Activated naive CD8-positive, alpha-beta T cell treated with anti-CD3 and anti-CD28 coated beads, Interleukin-2, amount 10 ng/mL, durations not matched to agents 7 days and 5 days (primary cell): ENCODE measurements around the gene MALAT1. TPM values are rescaled to one million over a fixed set of nuclear protein-coding genes. Genes with fewer than 3 reads are reported as not detected.
A peak's percentile ranks its signal among the peaks of the same experiment; 100 is the strongest.

Source experiments
- ATAC-seq: fragments of 150-1000 bp; cut with Tn5 transposase; one replicate; pipeline ENCODE4 v1.10.0; 2021; ENCODE audit warnings: low read depth, moderate library complexity
- POLR2A ChIA-PET: fragments of 350-600 bp; sonication (Branson Sonifier 250); formaldehyde crosslinking; loops from one replicate; lab custom pipeline; 2021; ENCODE audit warnings: antibody characterized with exemption; lab: Charles Lee
- DNase-seq: peaks from one replicate; pipeline ENCODE4 v3.0.0; 2021
- H3K27ac Mint-ChIP-seq: one replicate; pipeline ENCODE4 v1.8.0; 2022; ENCODE audit warnings: mild to moderate bottlenecking, mixed read lengths
- H3K27me3 Mint-ChIP-seq: one replicate; pipeline ENCODE4 v1.8.0; 2022; ENCODE audit warnings: mild to moderate bottlenecking, moderate library complexity, mixed read lengths
- H3K36me3 Mint-ChIP-seq: one replicate; pipeline ENCODE4 v1.8.0; 2021; ENCODE audit warnings: mild to moderate bottlenecking, mixed read lengths
- H3K4me1 Mint-ChIP-seq: one replicate; pipeline ENCODE4 v1.8.0; 2021; ENCODE audit warnings: mixed read lengths
- H3K4me3 Mint-ChIP-seq: one replicate; pipeline ENCODE4 v1.8.0; 2022; ENCODE audit warnings: mild to moderate bottlenecking, moderate library complexity, mixed read lengths
- H3K9me3 Mint-ChIP-seq: one replicate; pipeline ENCODE4 v1.8.0; 2021; ENCODE audit warnings: mixed read lengths
- total RNA-seq, 2 experiments: library from RNA; stranded (reverse); gene quantifications; one replicate each; pipeline ENCODE4 v1.2.3, GENCODE V29; 2021

MALAT1 gene
- total RNA-seq, 2 experiments from 2014 or later, result 13,719 to 14,448 TPM

DNA sequence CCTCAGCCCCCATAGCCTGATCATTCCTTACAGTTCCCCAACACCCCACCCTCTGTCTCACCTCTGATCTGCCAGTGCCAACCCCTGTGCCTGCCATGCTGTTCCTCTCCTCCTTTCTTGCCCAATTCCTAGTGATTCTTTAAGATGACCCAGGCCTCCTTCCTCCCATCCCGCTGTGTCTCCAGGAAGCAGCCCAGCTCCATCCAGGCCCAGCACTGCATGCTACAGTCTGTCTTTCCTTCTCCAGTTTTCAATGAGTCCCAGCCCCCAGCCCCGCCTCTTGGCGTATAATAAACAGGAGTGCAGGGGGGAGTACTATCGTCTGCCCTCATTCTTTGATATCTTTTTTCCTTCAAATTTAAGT, 47.0 kb downstream of the MALAT1 start:
- POLR2A ChIA-PET, result interaction anchor here (1.2 to 4.6 kb wide), 6 partner anchors 15 to 67 kb away, joined by 4 to 42 read pairs (median 9); partner anchors contain the start of genes FAM89B and ZNRD2

DNA sequence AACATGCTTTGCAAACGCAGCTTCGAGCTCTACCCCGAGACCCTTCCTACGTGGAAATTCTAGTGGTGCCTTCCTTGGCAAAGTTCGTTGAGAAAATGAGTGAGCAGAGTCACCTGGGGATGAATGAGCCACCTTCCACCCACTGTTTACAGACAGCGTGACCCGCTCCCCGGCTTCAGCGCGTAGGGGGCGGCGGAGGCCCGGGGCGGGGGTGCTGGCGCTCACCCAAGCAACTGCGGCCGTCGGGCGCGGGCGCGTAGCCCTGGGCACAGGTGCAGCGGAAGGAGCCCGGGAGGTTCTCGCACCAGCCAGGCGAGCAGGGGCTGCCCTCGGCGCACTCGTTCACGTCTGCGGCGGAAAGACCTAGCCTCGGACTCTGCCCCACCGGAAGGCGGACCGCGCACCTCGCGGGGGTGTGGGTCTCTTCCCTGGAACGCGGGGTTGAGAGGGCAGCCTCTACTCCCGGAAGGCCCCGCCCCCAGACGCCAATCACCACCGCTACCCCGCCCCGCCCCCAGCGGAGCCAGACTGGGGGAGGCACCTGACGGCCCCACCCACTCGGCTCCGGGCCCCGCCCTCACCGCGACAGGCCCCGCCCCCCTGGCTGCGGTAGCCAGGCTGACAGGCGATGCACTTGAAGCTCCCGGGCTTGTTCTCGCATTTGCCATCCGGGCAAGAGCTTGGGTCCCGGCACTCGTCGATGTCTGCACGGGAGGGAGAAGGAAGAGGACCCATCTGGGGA, 47.5 kb downstream of the MALAT1 start:
- H3K4me1 Mint-ChIP-seq, result peaks cover 28% of the 10 kb centered on the region

More for the DNA sequence above, 47.0 kb downstream of the MALAT1 start:
- Mint-ChIP-seq H3K27me3 (no peaks in the 10 kb centered on the region), H3K36me3 (peaks cover 19% of the 10 kb centered on the region), H3K4me1 (peaks cover 28% of the 10 kb centered on the region), H3K9me3 (no peaks in the 10 kb centered on the region), H3K27ac (peak overlapping the region; percentile 76), H3K4me3 (peak overlapping the region; percentile 80)
- ATAC-seq (no peak), DNase-seq (no peak)

DNA sequence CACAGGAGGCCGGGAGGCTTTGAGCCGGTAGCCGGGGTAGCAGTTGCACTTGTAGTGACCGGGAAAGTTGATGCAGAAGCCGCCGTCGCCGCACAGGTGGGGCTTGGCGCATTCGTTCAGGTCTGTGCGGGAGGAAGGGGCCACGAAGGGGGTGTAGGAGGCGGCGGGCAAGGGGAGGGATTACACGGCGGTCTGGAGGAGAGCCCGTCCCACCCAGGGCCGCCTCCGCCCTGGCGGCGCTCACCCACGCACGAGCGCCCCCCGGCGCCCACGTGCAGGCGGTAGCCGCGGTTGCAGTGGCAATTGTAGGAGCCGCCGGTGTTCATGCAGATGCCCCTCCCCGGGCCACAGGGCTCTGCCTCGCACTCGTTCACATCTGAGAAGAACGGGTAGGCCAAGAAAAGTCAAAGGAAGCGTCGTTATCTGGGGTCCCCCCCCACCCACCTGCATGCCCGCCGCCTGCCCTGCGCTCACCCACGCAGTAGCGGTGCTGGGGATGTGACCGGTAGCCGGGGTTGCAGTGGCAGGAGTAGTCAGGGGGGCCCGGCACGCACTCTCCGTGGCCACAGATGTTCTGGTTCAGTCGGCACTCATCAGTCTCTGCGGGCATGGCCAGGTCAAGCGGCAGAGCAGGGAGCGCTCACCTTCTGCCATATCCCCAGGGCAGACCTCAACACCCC, 48.7 kb downstream of the MALAT1 start:
- POLR2A ChIA-PET, result interaction anchor here (1.1 to 4.6 kb wide), 8 partner anchors 10 to 142 kb away, joined by 3 to 42 read pairs (median 4); partner anchors contain the start of genes FAM89B, MALAT1 and ZNRD2
- Mint-ChIP-seq H3K9me3 (no peaks in the 10 kb centered on the region), H3K36me3 (peaks cover 31% of the 10 kb centered on the region), H3K27ac (peak overlapping the region; percentile 60), H3K4me3 (peak overlapping the region; percentile 80), H3K27me3 (no peaks in the 10 kb centered on the region), H3K4me1 (peaks cover 39% of the 10 kb centered on the region)
- no peak for ATAC-seq
- DNase-seq, result peak; percentile 45

More for the DNA sequence above, 47.5 kb downstream of the MALAT1 start:
- H3K36me3 Mint-ChIP-seq, result peaks cover 25% of the 10 kb centered on the region
- ATAC-seq (peak; percentile 81), DNase-seq (peak; percentile 100)
- H3K27me3 Mint-ChIP-seq, result no peaks in the 10 kb centered on the region
- H3K27ac Mint-ChIP-seq, result peak overlapping the region; percentile 83
- peak overlapping the region; percentile 80 for H3K4me3 Mint-ChIP-seq
- no peaks in the 10 kb centered on the region for H3K9me3 Mint-ChIP-seq
- POLR2A ChIA-PET, result interaction anchor here (0.5 to 4.6 kb wide), 16 partner anchors 9 to 575 kb away, joined by 3 to 42 read pairs (median 4); partner anchors contain the start of genes FAM89B, MALAT1, RELA and ZNRD2

DNA sequence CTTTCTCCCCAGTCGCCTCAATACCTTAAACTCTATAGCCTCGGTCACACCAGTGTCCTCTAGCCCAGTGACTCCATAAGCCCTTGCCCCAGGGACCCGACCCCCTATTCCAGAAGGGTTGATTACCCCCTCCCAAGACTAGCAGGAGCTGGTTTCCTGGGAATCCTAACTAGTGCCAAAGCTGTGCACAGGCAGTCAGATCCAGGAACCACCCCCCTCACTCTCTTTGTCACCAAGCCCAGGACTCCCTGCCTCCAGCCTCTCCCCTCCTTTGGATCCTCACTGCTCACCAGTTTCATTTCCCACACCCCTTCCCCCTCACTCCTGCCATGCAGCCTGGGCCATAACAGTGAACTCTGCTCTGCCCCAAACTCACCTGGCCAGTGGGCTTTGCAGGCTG, 49.5 kb downstream of the MALAT1 start:
- Mint-ChIP-seq H3K27ac (peak overlapping the region; percentile 60), H3K4me1 (peaks cover 43% of the 10 kb centered on the region), H3K27me3 (no peaks in the 10 kb centered on the region), H3K4me3 (peak overlapping the region; percentile 48), H3K9me3 (no peaks in the 10 kb centered on the region), H3K36me3 (peaks cover 31% of the 10 kb centered on the region)
- POLR2A ChIA-PET, result interaction anchor here (1.1 to 1.9 kb wide), 3 partner anchors 17 to 46 kb away, joined by 3 to 10 read pairs (median 3); partner anchors contain the start of gene ZNRD2
- ATAC-seq (no peak), DNase-seq (peak; percentile 24)

DNA sequence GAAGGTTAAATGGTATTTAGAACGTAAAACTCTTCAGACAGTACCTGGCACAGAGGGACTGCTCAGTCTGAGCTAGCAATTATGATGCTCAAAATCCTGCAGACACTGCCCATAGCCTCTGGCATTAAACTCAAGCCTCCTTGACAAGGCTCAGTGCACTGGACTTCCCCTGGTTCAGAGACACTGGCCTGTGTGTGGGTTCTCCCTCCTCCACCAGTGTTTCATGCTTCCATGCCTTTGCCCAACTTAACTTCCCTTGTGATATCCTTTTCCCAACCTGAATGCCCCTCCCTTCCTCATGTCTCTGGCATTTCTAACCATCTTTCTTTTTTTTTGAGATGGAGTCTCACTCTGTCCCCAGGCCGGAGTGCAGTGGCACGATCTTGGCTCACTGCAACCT, 50.3 kb downstream of the MALAT1 start:
- Mint-ChIP-seq H3K9me3 (no peaks in the 10 kb centered on the region), H3K4me1 (peaks cover 43% of the 10 kb centered on the region), H3K27ac (no peak overlapping the region), H3K36me3 (peaks cover 31% of the 10 kb centered on the region), H3K27me3 (no peaks in the 10 kb centered on the region), H3K4me3 (no peak overlapping the region)
- DNase-seq (no peak), ATAC-seq (no peak)
- POLR2A ChIA-PET, result interaction anchor here (0.6 to 1.9 kb wide), 3 partner anchors 10 to 21 kb away, joined by 3 to 10 read pairs (median 4); partner anchors contain the start of gene ZNRD2

DNA sequence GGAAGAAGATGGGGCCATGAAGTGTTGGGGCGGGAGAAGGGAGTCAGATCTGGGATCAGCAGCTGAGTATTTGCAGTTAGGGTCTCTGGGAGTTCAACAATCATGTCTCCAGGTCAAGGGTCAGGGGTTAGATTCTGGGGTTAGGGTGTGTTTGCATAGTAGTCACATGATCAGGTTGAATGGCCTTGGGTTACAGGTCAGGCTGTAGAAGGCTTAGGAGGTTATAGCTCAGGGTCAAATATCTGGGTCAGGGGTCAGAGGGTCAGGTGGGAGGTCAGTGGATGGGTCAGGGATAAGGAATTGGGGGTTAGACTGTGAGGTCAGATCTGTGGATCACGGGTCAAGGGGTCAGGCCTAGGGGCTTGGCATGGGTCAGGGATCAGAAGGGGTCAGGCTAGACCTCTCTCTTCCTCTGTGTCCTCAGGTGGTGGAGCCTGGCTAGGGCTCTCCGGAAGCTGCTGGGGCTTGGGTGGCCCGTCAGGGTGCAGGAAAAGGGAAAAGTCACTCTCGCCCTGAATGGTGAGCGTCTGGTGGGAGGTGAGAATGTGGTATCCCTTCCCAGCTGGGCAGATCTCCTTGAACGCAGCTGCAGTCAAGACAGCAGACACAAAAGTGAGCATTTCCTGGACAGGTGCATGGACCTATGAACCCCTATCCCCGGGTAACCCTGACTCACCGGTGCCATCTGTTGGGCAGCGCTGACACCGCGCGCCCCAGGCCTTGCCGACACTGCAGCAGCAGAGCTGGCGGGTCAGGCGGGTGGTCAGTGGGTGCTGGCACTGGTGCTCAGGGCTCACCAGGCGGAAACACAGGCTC, 52.9 kb downstream of the MALAT1 start:
- Mint-ChIP-seq H3K4me3 (no peak overlapping the region), H3K4me1 (peaks cover 57% of the 10 kb centered on the region), H3K27ac (peak overlapping the region; percentile 30), H3K36me3 (peaks cover 29% of the 10 kb centered on the region), H3K9me3 (no peaks in the 10 kb centered on the region), H3K27me3 (no peaks in the 10 kb centered on the region)
- POLR2A ChIA-PET, result interaction anchor here (1.0 to 3.7 kb wide), 9 partner anchors 10 to 130 kb away, joined by 3 to 34 read pairs (median 6); partner anchors contain the start of genes FAM89B, SCYL1 and ZNRD2
- DNase-seq (peak; percentile 74), ATAC-seq (peak; percentile 29)

DNA sequence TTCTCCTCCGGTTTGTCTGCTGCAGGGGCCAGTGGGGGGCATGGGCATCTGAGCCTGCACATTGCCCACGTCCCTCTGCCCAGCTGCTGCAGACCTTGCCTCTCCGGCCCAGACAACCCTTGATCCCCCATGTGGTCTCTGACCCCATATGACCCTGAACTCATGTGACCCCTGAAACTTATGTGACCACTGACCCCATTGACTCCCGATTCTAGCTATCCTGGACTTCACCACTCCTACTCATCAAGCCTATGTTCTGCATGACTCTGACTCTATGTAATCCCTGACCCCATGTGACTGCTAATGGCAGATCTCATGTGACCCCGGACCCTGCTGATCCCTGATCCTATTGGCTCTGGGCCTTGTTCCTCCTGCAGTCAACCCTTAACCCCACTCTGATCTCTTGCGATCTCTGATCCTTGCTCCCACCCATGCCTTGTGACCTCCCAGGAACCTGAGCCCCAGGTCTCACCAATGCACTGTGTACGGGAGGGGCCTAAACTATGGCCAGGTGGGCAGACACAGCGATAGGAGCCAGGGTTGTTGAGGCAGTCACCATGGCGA, 53.6 kb downstream of the MALAT1 start:
- DNase-seq, result no peak
- peaks cover 59% of the 10 kb centered on the region for H3K4me1 Mint-ChIP-seq
- H3K27ac Mint-ChIP-seq, result peak overlapping the region; percentile 30
- H3K9me3 Mint-ChIP-seq, result no peaks in the 10 kb centered on the region
- peaks cover 29% of the 10 kb centered on the region for H3K36me3 Mint-ChIP-seq
- POLR2A ChIA-PET, result interaction anchor here (0.9 to 3.7 kb wide), 12 partner anchors 10 to 131 kb away, joined by 3 to 34 read pairs (median 6); partner anchors contain the start of genes EHBP1L1, FAM89B, PCNX3 and SCYL1
- H3K4me3 Mint-ChIP-seq, result peak overlapping the region; percentile 1
- H3K27me3 Mint-ChIP-seq, result no peaks in the 10 kb centered on the region
- no peak for ATAC-seq

DNA sequence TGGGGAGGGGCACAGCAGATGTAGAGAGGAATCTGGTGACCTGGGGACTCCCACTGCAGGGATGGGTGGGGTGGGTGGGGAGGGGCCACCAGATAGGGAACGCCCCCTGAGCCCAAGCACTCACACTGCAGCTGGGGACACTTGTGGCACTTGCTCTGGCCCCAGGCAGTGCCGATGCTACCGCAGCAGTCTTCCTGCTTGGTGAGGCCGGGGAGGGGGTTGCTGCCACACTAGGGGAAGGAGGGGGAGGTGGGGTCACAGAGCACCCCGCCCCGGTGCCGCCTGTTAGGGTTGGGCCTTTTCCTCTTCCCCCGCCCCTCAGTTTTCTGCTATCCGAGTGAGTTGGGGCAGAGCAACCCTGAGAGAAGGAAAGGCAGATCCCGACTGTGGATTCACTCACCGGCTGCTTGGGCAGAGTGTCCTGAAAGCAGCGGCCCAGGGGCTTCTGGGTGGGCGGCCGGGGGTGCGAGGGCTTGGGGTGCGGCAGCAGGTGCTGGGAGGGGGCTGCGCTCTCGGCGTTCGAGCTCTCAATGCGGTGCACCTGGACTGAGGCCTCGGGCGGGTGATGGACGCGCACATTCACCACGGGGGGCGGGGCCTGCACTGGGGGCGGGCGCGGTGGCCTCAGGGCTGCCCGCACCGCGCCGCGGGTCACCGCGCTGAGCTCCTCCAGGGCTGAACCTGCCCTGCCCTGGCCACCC, 54.6 kb downstream of the MALAT1 start:
- Mint-ChIP-seq H3K27ac (peak overlapping the region; percentile 74), H3K4me3 (peak overlapping the region; percentile 56), H3K36me3 (peaks cover 23% of the 10 kb centered on the region), H3K4me1 (peaks cover 51% of the 10 kb centered on the region), H3K9me3 (no peaks in the 10 kb centered on the region), H3K27me3 (no peaks in the 10 kb centered on the region)
- DNase-seq, result peak; percentile 84
- ATAC-seq, result peak; percentile 77
- POLR2A ChIA-PET, result interaction anchor here (0.9 to 3.7 kb wide), 9 partner anchors 9 to 62 kb away, joined by 3 to 34 read pairs (median 7); partner anchors contain the start of genes EHBP1L1, FAM89B, PCNX3 and SCYL1

DNA sequence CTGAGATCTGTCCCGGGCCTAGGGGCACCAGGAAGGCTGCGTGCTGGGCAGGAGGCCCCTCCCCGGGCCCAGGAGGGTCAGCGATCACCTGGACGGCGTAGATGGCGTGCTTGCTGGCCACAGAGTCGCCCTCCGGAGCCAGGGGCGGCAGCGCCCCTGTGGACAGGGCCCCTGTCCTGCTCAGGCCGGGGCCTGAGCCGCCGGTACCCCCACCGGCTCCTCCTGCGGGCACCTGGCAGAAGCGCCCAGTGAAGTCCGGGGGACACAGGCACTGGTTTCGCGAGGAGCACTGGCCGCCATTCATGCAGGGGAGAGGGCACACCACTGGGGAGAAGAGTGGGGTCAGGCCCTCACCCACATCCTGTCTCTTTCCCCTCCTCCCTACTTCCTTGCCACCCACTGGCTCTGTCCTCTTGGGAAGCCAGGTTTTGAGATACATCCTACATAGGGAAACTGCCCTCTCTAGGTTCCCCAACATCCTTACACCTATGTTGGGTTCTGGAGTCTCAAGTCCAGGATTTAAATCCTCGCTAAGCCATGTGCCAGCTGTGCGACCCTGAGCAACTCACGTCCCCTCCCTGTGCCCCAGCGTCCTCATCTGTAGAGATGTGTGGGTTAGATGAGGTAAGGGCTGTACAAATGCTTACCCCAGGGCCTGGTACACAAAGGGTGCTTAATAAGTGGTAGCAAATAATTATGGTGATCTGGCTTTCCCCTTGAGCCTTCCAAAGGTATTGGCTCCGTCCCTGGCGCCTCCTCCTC, 55.4 kb downstream of the MALAT1 start:
- POLR2A ChIA-PET, result interaction anchor here (0.8 to 3.7 kb wide), 8 partner anchors 9 to 29 kb away, joined by 4 to 38 read pairs (median 14); partner anchors contain the start of genes EHBP1L1, FAM89B, SCYL1 and ZNRD2
- peak overlapping the region; percentile 61 for H3K4me3 Mint-ChIP-seq
- DNase-seq (peak; percentile 36), ATAC-seq (no peak)
- peaks cover 46% of the 10 kb centered on the region for H3K4me1 Mint-ChIP-seq
- H3K36me3 Mint-ChIP-seq, result peaks cover 19% of the 10 kb centered on the region
- H3K9me3 Mint-ChIP-seq, result no peaks in the 10 kb centered on the region
- no peaks in the 10 kb centered on the region for H3K27me3 Mint-ChIP-seq
- peak overlapping the region; percentile 85 for H3K27ac Mint-ChIP-seq

DNA sequence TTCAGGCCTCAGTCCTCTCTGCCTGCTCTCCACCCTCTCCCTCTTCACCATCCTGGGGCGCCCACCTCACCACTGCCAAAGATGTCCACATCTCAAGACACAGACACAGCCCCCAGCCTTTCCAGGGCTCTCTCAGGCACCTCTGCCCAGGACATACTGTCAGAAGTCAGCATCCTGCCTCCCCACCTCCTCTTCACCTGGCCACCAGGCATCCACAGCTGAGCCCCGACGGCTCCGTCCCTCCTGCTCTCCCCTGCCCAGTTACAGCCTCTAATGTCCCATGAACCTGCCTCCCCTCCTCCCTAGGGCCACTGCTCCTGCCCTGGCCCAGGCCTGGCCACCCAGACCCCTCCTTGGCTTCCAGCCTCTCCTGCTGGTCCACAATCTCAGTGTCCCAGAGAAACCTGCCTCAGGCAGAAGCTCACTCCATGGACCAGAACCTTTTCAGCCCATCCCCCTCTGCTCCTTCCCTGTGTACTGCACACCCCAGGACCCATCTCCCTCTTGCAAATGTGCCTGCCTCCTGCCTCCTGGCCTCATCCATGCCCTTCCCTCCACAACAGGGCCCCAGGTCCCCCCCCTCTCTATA, 56.1 kb downstream of the MALAT1 start:
- POLR2A ChIA-PET, result interaction anchor here (0.6 to 3.5 kb wide), 5 partner anchors 9 to 519 kb away, joined by 4 to 38 read pairs (median 4); partner anchors contain the start of genes FAM89B and ZNRD2
- peak overlapping the region; percentile 61 for H3K4me3 Mint-ChIP-seq
- DNase-seq (peak; percentile 45), ATAC-seq (no peak)
- H3K36me3 Mint-ChIP-seq, result peaks cover 15% of the 10 kb centered on the region
- H3K9me3 Mint-ChIP-seq, result no peaks in the 10 kb centered on the region
- H3K27ac Mint-ChIP-seq, result peak overlapping the region; percentile 85
- no peaks in the 10 kb centered on the region for H3K27me3 Mint-ChIP-seq
- peaks cover 48% of the 10 kb centered on the region for H3K4me1 Mint-ChIP-seq
